Measurements from ENCODE around the gene PHACTR4.
"Not testable (repeated sequence)": the region's sequence is repeated elsewhere in the genome, so short reads cannot be mapped to it uniquely, and the experiment has no call there.

Gene PHACTR4

DNA sequence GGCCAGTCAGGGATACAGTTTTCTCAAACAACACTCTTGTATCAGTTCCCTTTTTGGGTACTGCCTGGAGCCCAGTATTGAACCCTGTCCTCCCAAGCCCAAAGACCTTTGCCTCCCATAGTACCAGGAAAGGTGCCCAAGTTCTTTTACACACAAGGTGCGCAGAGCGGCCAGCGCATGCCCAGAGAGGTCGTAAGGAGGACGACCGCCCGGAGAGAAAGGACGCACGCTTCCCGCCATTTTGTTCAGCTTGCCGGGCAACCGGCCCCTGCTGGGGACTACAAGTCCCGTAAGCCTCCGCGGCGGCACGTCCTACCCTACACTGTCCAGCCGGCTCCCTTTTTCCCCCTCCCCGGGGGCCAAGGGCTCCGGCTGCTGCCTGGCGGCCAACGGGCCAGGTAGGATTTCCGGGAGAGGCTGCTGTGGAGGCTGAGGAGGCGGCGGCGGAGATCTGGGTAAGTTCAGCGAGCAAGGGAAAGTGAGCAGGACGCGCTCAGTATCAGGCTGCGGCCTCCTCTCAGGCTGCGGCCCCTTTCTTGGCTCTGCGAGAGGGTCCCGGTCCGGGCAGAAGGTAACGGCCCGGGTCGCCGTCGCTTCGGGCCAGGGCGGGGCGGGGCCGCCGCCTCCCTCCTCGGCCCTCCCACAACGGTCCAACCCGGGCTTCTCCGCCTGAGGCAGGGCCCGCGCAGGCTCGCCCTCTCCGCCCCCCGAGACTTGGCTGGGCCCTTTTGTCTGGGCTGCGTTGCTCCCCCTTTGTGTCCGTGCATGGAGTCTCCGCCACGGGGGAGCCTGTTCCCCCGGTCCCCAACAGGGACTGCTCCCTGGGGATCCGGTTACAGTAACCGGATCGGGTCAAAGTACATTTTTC is at the start of gene PHACTR4:
PHACTR4 (plus strand) TSS at position 370 of the 868 bp plus-strand sequence. CDS start 37,708 bp downstream, outside the sequence.
- DNase-seq (ENCODE audit: low read depth, low spot score) = peak; percentile 57

DNA sequence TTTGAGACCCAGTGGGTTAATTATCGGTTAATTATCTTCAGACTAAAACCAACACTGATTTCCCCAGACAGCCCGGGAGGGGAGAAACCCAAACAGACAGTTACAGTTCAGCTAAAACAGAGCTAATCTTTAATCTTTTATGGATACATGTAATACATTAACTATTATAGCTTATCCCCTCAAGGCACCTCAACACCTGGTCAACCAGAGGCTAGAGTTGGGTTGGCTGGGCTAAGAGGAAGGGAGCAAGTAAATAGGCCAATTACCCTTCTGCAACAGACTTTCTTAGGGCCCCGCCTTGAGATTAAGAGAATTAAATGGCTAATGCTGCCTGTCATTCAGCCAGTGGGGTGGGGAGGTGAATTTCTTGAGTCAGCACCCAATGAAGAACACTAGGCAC is 47.3 kb upstream of the PHACTR4 start:
- no peak for DNase-seq (ENCODE audit: low read depth, low spot score)

DNA sequence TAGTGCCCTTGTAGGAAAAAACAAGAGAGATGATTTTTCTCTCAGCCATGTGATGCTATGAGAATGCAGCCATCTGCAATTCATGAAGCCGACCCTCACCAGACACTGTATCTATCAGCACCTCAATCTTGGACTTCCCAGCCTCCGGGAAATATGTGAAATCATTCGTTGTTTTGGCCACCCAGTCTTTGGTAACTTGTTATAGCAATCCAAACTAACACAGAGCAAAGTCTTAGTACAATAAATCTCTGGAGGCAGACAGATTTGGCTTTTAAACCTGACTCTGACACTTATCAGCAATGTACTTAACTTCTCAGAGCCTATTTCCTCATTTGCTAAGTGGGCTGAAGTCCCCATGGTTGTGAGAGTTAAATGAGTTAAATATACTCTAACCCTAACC is 45.8 kb upstream of the PHACTR4 start:
- DNase-seq (ENCODE audit: low read depth, low spot score) = no peak

DNA sequence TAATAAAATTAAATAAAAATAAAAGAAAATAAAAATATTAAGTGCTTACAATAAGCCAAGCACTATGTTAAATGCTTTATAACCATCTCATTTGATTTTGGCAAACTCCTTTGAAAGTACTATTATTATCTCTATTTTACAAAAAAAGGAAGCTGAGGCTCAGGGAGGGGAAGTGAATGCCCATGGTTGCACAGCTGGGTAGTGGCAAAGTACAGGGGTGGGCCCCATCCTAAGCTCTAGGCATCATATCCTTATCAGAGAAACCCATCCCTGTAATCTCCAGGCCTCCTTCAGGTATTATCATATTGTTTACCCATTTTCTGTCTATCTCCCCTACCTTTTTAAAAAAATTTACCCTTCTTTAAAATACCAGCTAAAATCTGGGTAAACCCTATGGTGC is 43.0 kb upstream of the PHACTR4 start:
- no peak for DNase-seq (ENCODE audit: low read depth, low spot score)

DNA sequence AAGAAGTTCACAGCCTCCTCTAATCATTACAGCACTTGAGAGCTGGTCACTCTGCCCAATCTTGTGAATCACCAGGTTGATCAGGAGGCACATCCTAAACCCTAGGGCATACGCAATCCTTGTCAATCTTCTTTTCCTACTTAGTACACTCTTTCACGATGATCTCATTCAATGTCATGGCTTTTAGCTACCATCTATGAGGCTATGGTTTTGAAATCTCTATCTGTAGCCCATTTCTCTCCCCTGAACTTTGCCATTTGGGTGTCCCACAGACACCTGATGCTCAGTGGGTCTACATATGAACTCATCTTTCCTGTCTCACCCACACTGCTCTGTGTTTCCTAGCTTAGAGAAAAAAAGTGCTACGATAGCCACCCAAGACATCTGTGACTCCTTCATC is 42.6 kb upstream of the PHACTR4 start:
- no peak for DNase-seq (ENCODE audit: low read depth, low spot score)

DNA sequence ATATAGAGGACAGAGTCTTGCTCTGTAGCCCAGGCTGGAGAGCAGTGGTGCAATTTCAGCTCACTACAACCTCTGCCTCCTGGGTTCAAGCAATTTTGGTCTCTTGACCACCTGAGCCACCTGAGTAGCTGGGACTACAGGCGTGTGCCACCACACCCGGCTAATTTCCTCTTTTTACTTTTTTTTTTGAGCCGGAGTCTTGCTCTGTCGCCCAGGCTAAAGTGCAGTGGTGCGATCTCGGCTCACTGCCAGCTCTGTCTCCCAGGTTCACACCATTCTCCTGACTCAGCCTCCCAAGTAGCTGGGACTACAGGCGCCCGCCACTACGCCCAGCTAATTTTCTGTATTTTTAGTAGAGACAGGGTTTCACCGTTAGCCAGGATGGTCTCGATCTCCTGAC is 42.1 kb upstream of the PHACTR4 start:
- not testable (repeated sequence) for DNase-seq (ENCODE audit: low read depth, low spot score)

DNA sequence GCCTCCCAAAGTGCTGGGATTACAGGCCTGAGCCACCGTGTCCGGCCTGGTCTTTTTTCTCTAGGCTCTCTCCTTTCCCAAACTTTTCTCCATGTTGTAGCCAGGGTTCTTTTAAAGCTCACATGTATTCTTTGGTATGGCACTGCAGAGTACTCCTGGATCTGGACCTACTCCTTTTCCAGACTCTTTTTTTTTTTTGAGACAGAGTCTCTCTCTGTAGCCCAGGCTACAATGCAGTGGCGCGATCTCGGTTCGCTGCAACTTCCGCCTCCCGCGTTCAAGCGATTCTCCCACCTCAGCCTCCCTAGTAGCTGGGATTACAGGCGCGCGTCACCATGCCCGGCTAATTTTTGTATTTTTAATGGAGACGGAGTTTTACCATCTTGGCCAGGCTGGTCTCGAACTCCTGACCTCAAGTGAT is 41.3 kb upstream of the PHACTR4 start:
- DNase-seq (ENCODE audit: low read depth, low spot score) = no peak

DNA sequence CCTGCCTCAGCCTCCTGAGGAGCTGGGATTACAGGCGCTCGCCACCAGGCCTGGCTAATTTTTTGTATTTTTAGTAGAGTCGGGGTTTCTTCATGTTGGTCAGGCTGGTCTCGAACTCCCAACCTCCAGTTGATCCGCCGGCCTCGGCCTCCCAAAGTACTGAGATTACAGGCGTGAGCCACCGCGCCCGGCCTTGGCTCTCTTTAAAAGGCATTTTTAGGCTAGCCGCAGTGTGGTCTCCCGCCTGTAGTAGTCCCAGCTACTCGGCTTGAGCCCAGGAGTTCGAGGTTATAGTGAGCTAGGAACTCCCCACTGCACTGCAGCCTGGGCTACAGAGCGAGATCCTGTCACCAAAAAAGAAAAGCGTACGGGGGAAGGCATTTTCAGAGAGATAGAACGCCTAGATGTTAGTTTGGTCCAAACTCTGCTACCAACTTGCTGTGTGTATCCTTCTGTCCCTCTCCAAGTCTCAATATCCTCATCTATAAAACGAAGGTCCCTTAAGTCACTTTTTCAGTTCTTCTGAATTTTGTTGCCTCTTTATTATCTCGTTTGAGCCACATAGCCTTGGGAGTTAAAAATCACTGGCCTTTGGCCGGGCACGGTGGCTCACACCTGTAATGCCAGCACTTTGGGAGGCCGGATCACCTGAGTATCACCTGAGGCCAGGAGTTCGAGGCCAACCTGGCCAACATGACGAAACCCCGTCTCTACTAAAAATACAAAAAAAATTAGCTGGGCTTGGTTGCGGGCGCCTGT is 40.0 kb upstream of the PHACTR4 start:
- DNase-seq (ENCODE audit: low read depth, low spot score) = no peak

DNA sequence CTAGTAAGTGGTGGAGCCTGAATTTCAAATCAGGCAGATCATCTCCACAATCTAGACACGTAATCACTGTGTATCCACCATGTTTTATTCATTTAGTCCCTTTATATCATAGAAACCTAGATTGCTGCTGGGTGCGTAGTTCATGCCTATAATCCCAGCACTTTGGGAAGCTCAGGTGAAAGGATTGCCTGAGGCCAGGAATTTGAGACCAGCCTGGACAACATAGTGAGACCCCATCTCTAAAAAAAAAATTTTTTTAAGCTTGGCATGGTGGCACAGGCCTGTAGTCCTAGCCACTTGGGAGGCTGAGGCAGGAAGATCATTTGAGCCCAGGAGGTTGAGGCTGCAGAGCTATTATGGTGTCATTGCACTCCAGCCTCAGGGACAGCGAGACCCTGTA is 30.6 kb upstream of the PHACTR4 start:
- no peak for DNase-seq (ENCODE audit: low read depth, low spot score)

DNA sequence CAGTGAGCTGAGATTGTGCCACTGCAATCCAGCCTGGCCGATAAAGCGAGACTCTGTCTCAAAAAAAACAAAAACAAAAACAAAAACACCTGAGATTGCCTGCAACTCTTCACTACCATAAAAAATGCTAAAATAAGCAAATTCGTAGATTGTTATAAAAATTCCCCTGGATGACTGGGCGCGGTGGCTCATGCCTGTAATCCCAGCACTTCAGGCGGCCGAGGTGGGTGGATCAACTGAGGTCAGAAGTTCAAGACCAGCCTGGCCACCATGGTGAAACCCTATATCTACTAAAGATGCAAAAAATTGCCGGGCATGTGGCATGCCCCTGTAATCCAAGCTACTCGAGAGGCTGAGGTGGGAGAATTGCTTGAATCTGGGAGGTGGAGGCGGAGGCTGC is 30.0 kb upstream of the PHACTR4 start:
- DNase-seq (ENCODE audit: low read depth, low spot score) = no peak

DNA sequence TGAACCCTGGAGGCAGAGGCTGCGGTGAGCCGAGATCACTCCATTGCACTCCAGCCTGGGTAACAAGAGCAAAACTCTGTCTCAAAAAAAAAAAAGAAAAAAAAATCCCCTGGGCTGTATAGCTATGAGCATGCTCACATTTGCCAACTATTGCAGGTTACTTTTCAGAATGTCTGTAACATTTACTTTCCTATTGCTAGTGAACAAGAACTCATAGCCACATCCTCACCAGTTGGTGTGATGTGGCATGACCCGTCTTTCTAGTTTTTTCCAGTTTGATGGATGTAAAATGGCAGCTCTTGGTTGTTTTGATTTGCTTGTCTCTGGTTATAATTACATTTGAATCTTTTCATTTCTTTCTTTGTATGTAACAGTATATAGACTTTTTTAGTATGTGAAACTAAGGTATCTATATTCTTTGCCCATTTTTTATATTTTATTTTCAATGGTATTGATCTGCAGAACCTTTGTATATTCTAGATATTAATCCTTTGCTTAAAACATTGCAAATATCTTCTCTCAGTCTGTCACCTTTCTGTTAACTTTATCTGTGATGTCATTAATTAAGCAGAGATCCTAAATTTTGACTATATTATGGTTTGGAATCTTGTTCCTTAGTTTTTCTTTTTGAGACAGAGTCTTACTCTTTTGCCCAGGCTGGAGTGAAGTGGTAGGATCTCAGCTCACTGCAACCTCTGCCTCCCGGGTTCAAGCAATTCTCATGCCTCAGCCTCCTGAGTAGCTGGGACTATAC is 29.1 kb upstream of the PHACTR4 start:
- DNase-seq (ENCODE audit: low read depth, low spot score) = no peak

DNA sequence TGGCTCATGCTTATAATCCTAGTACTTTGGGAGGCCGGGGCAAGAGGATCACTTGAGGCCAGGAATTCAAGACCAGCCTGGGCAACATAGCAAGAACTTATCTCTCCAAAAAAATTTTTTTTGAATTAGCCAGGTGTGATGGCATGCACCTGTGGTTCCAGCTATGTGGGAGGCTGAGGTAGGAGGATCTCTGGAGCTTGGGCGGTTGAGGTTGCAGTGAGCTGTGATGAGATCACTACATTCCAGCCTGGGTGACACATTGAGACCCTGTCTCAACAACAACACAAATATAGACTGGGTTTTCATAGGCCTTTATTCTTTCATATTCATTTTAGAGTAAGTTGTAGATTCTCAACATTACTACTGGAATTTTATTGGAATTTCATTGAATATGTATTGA is 27.9 kb upstream of the PHACTR4 start:
- no peak for DNase-seq (ENCODE audit: low read depth, low spot score)

DNA sequence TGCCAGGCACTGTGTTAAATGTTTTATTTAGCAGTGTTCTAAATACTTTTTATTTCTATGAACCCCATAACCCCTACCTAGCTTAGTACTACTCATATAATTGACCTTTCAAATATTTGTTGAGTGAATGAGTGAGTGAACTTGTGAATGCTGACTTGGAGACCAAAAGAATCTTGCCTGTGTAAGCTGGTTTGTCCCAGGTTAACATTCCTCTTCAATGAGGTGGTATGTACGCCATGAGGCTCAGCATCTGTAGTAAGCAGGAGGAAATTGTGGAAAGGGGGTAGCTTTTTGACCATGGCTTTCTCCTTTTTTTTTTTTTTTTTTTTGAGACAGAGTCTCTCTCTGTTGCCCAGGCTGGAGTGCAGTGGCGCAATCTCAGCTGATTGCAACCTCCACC is 26.1 kb upstream of the PHACTR4 start:
- no peak for DNase-seq (ENCODE audit: low read depth, low spot score)

DNA sequence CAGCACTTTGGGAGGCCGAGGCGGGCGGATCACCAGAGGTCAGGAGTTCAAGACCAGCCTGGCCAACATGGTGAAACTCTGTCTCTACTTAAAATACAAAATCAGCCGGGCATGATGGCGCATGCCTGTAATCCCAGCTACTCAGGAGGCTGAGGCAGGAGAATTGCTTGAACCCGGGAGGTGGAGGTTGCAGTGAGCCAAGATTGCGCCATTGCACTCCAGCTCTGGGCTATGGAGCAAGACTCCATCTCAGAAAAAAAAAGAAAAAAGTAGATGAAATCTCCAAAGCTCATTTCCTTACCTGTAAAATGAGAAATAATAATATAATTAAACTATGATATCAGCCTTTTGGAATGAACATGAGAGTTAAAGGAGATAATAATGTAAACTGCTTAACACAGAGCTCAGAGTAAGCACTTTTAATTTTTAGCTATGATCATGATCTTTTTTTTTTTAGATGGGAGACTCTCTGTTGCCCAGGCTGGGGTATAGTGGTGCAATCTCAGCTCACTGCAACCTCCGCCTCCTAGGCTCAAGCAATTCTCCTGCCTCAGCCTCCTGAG is 16.2 kb upstream of the PHACTR4 start:
- DNase-seq (ENCODE audit: low read depth, low spot score) = not testable (repeated sequence)

DNA sequence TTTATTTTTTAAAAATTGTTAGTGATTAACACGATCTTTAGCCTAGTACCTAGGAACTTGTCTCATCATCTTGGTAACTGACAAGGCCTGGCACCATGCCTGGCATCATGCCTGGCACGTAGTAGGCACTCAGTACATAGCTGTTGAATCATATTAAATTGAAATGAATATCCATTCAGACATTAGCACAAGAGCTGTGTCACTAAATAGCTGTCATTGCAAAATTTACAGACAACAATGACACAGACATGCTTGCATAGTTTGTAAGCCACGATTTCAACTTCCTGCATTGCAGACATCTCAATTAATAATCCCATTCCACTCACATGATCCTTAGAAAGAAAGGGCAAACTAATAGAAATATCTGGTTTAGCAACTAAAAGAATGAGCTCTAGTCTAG is 15.4 kb upstream of the PHACTR4 start:
- no peak for DNase-seq (ENCODE audit: low read depth, low spot score)

DNA sequence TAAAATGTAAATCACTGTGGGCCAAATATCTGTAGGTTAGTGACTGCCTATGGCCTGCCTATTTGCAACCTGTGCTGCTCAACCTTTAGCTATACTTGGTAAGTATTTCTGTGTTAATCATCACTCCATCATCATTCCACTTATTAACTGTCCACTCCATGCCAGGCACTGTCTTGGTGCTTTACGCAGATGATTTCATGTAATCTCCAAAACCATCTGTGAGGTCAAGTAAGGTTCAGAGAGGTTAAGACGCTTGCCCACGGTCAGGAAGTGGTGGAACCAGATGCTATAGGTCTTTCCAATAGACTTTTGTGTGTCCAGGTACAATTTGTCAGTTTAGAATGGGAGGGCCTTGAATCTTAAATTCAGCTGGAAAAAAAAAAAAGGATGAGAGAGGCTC is 10.8 kb upstream of the PHACTR4 start:
- DNase-seq (ENCODE audit: low read depth, low spot score) = no peak

DNA sequence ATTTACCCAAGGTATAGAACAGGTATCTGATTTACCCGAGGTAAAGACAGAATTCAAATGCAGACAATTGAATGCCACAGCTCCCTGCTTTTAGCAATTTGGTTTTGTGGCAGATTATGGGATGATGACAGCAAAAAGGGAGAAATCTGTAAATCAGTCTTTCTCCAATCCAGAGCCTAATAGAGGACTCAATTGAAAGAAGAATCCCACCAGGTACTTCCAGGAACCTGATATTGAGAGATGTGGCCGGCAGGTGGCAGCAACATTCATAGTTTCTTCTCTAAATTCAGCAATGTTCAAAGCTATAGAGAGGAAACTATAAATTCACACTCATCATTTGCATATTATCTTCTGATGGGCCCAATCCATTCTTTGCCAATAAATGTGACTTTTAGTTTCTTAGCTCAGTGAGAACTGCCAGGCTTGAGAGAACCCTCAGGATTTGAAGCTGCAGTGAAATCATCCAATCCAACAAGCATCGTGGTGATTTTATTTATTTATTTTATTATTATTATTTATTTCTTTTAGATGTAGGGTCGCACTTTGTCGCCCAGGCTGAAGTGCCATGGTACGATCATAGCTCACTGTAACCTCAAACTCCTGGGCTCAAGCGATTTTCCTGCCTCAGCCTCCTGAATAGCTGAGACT is 9.8 kb upstream of the PHACTR4 start:
- no peak for DNase-seq (ENCODE audit: low read depth, low spot score)

DNA sequence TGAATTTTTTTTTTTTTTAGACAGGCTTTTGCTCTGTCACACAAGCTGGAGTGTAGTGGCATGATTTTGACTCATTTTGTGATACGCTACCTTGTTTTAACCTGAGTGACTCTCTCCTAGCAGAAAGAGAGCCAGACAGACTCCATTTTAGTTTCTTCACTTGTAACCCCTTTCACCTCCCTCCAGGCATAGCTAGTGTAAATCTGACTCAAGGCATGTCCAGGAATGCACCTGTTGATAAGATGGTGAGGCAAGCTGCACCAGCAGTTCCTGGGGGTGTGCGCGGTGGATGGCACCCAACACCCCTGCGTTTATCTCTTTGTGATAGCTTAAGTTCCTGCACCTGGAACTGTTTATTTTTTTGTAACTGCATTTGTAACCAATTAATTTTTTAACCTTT is 4.7 kb upstream of the PHACTR4 start:
- no peak for DNase-seq (ENCODE audit: low read depth, low spot score)

DNA sequence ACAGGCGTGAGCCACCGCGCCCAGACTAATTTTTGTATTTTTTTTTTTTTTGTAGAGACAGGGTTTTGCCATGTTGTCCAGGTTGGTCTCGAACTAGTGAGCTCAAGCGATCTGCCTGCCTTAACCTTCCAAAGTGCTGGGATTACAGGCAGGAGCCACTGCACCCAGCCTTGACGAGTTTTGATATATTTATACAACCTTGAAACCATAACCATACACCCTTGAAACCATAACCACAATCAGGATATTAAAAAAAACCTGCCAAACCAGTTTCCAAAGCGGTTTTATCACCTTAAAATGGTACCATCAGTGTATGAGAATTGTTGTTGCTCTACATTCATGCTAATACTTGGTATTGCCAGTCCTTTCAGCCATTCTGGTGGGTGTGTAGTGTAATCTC is 3.7 kb upstream of the PHACTR4 start:
- no peak for DNase-seq (ENCODE audit: low read depth, low spot score)

DNA sequence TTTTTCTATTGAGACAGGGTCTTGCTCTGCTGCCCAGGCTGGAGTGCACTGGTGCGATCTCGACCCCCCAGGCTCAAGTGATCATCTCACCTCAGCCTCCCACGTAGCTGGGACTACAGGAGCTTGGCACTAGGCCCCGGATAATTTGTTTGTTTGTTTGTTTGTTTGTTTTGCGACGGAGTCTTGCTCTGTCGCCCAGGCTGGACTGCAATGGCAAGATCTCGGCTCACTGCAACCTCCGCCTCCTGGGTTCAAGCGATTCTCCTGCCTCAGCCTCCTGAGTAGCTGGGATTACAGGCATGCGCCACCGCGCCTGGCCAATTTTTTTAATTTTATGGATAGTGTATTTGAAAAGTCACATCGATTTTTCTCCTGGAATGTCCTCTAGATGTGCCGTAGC is 932 bp upstream of the PHACTR4 start:
- not testable (repeated sequence) for DNase-seq (ENCODE audit: low read depth, low spot score)

DNA sequence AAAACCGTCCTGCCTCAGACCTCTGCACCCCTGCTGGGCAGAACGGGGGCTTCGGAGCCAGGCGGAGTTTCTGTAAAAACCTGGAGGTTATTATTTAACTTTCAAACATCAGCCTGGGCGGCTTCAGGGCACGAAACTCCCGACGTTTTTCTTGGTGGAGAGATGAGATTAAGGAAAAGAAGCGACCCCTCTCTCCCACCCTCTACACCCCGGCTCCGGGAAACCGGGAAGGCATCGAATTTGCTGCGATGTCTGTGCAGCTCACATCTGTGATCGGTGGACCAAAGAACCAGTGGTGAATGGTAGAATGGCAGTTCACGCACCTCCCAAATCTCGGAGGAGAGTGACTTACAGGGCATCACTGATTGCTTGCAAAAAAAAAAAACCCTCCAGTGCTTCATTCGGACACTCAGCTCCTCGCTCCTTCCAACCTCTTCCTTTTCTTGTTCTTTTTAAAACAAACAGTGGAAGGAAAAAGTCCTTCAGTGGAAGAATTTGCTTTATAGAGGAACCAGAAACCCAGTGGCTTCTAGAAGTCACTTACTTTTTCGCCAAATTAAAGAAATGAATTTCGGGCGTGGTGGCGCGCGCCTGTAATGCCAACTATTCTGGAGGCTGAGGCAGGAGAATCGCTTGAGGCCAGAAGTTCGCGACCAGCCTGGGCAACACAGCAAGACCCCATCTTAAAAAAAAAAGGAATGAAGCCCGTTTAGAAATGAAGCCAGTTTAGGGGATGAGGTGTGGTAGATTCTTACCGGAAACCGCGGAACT is 884 bp downstream of the PHACTR4 start:
- no peak for DNase-seq (ENCODE audit: low read depth, low spot score)

Measured in brain pericyte (primary cell).